ENCODE data around the gene REPIN1. TPM values are rescaled to one million over a fixed set of nuclear protein-coding genes. Genes with fewer than 3 reads are reported as not detected.

The REPIN1 gene
- total and polyA plus RNA-seq, 9 donors, result 39.5 to 88.6 (median 75.9) TPM

GRCh38 chr7:150341263-150342120 lies 27.1 kb upstream of the REPIN1 start, which contains the start of gene RARRES2:
Gene RARRES2, minus strand, starts transcription at chr7:150341629. Its CDS starts 1,020 bp downstream, at chr7:150340609.
- peak; percentile 73 for DNase-seq
- Histone ChIP-seq H3K27ac (ENCODE audit: low read length) (peak within 1 kb of the TSS; percentile 42), H3K4me3 (ENCODE audit: low read length) (peak within 1 kb of the TSS; percentile 58), H3K36me3 (ENCODE audit: control insufficient read depth, insufficient read depth, low read length) (peaks cover 14% of the 10 kb centered on the region), H3K27me3 (ENCODE audit: control insufficient read depth, insufficient read depth, low read length) (peaks cover 36% of the 10 kb centered on the region), H3K4me1 (ENCODE audit: control insufficient read depth, insufficient read depth, low read length) (peaks cover 47% of the 10 kb centered on the region), H3K9me3 (replicated peaks; ENCODE audit: control insufficient read depth, low read depth, low read length) (peaks cover 9% of the 10 kb centered on the region)
- 2% methylated on average over 42 of the region's 49 CpGs for WGBS (ENCODE audit: insufficient coverage)

GRCh38 chr7:150342121-150342408 lies 26.6 kb upstream of the REPIN1 start:
- Histone ChIP-seq H3K9me3 (replicated peaks; ENCODE audit: control insufficient read depth, low read depth, low read length) (peaks cover 9% of the 10 kb centered on the region), H3K4me3 (ENCODE audit: low read length) (no peak overlapping the region), H3K36me3 (ENCODE audit: control insufficient read depth, insufficient read depth, low read length) (peaks cover 9% of the 10 kb centered on the region), H3K27ac (ENCODE audit: low read length) (no peak overlapping the region), H3K4me1 (ENCODE audit: control insufficient read depth, insufficient read depth, low read length) (peaks cover 43% of the 10 kb centered on the region), H3K27me3 (ENCODE audit: control insufficient read depth, insufficient read depth, low read length) (peaks cover 38% of the 10 kb centered on the region)
- DNase-seq, result no peak
- 70% methylated on average over 7 of the region's 9 CpGs for WGBS (ENCODE audit: insufficient coverage)

GRCh38 chr7:150343225-150343624 lies 25.4 kb upstream of the REPIN1 start:
- Histone ChIP-seq H3K4me3 (ENCODE audit: low read length) (no peak overlapping the region), H3K27me3 (ENCODE audit: control insufficient read depth, insufficient read depth, low read length) (peaks cover 40% of the 10 kb centered on the region), H3K9me3 (replicated peaks; ENCODE audit: control insufficient read depth, low read depth, low read length) (peaks cover 9% of the 10 kb centered on the region), H3K36me3 (ENCODE audit: control insufficient read depth, insufficient read depth, low read length) (peaks cover 2% of the 10 kb centered on the region), H3K27ac (ENCODE audit: low read length) (no peak overlapping the region), H3K4me1 (ENCODE audit: control insufficient read depth, insufficient read depth, low read length) (peaks cover 32% of the 10 kb centered on the region)
- 91% methylated on average over 1 of the region's 2 CpGs for WGBS (ENCODE audit: insufficient coverage)
- DNase-seq, result no peak

GRCh38 chr7:150344299-150344698 lies 24.3 kb upstream of the REPIN1 start:
- Histone ChIP-seq H3K27ac (ENCODE audit: low read length) (no peak overlapping the region), H3K9me3 (replicated peaks; ENCODE audit: control insufficient read depth, low read depth, low read length) (peaks cover 9% of the 10 kb centered on the region), H3K27me3 (ENCODE audit: control insufficient read depth, insufficient read depth, low read length) (peaks cover 40% of the 10 kb centered on the region), H3K4me3 (ENCODE audit: low read length) (no peak overlapping the region), H3K4me1 (ENCODE audit: control insufficient read depth, insufficient read depth, low read length) (peaks cover 21% of the 10 kb centered on the region), H3K36me3 (ENCODE audit: control insufficient read depth, insufficient read depth, low read length) (no peaks in the 10 kb centered on the region)
- DNase-seq, result no peak

DNA sequence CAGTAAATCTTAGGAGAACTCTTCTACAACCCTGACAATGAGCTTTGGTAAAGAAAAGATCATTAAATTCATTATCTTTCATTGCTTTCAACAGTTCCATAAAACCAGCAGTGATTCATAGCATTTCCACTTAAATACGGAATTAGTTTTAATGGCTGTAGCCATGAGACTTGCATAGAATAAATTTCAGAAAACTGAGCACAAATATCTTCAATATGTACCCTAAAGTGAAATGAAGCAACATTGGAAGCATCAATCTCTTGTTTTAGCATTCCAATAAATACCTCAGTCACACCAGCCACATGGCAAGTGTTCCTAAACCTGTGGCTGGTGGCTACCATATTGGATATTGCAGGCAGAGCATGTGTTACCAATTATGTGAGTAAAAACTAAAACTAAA lies 23.6 kb upstream of the REPIN1 start:
- peaks cover 9% of the 10 kb centered on the region for H3K9me3 ChIP-seq (replicated peaks; ENCODE audit: control insufficient read depth, low read depth, low read length)
- peaks cover 14% of the 10 kb centered on the region for H3K4me1 ChIP-seq (ENCODE audit: control insufficient read depth, insufficient read depth, low read length)
- H3K36me3 ChIP-seq (ENCODE audit: control insufficient read depth, insufficient read depth, low read length), result no peaks in the 10 kb centered on the region
- no peak overlapping the region for H3K4me3 ChIP-seq (ENCODE audit: low read length)
- peaks cover 36% of the 10 kb centered on the region for H3K27me3 ChIP-seq (ENCODE audit: control insufficient read depth, insufficient read depth, low read length)
- no peak overlapping the region for H3K27ac ChIP-seq (ENCODE audit: low read length)
- WGBS (ENCODE audit: insufficient coverage), result no CpG with 5 or more reads among the region's 1 CpG
- no peak for DNase-seq

- Histone ChIP-seq H3K4me1 (ENCODE audit: control insufficient read depth, insufficient read depth, low read length) (no peaks in the 10 kb centered on the region), H3K9me3 (replicated peaks; ENCODE audit: control insufficient read depth, low read depth, low read length) (peaks cover 9% of the 10 kb centered on the region), H3K27ac (ENCODE audit: low read length) (no peak overlapping the region), H3K36me3 (ENCODE audit: control insufficient read depth, insufficient read depth, low read length) (no peaks in the 10 kb centered on the region), H3K27me3 (ENCODE audit: control insufficient read depth, insufficient read depth, low read length) (peaks cover 22% of the 10 kb centered on the region), H3K4me3 (ENCODE audit: low read length) (no peak overlapping the region)
- 76% methylated on average over 4 of the region's 5 CpGs for WGBS (ENCODE audit: insufficient coverage)
- DNase-seq, result no peak
Measured at GRCh38 chr7:150346922-150347321, 21.7 kb upstream of the REPIN1 start.

DNA sequence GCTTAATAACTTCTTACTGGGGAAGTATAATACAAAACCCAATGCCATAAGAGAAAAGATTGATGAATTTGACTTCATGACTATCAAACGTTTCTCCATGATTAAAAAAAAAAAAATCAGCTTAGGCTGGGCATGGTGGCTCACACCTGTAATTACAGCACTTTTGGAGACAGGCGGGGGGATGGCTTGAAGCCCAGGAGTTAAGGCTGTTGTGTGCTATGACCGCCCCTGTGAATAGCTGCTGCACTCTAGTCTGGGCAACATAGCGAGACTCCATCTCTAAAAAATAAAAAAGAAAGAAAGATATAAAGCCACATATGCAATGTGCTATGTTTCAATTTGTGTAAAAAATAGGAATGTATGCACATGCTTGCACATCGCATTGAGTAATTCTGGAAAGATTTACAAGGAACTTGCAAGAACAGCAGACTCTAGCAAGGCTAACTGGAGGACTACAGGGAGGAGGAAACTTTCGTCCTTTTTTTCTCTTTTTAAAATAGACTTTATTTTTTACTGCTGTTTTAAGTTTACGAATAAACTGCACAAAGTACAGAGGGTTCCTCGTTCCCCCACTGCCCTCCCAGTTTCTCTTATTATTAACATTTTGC lies 16.9 kb upstream of the REPIN1 start:
- Histone ChIP-seq H3K9me3 (replicated peaks; ENCODE audit: control insufficient read depth, low read depth, low read length) (no peaks in the 10 kb centered on the region), H3K36me3 (ENCODE audit: control insufficient read depth, insufficient read depth, low read length) (no peaks in the 10 kb centered on the region), H3K27me3 (ENCODE audit: control insufficient read depth, insufficient read depth, low read length) (peaks cover 2% of the 10 kb centered on the region), H3K4me3 (ENCODE audit: low read length) (no peak overlapping the region), H3K27ac (ENCODE audit: low read length) (no peak overlapping the region), H3K4me1 (ENCODE audit: control insufficient read depth, insufficient read depth, low read length) (no peaks in the 10 kb centered on the region)
- 56% methylated on average over 2 of the region's 8 CpGs for WGBS (ENCODE audit: insufficient coverage)
- DNase-seq, result no peak

GRCh38 chr7:150355666-150356059 lies 13.0 kb upstream of the REPIN1 start:
- H3K27me3 ChIP-seq (ENCODE audit: control insufficient read depth, insufficient read depth, low read length), result no peaks in the 10 kb centered on the region
- no peak for DNase-seq
- H3K4me3 ChIP-seq (ENCODE audit: low read length), result no peak overlapping the region
- H3K36me3 ChIP-seq (ENCODE audit: control insufficient read depth, insufficient read depth, low read length), result no peaks in the 10 kb centered on the region
- H3K4me1 ChIP-seq (ENCODE audit: control insufficient read depth, insufficient read depth, low read length), result peaks cover 2% of the 10 kb centered on the region
- WGBS (ENCODE audit: insufficient coverage), result no CpG with 5 or more reads among the region's 1 CpG
- no peaks in the 10 kb centered on the region for H3K9me3 ChIP-seq (replicated peaks; ENCODE audit: control insufficient read depth, low read depth, low read length)
- H3K27ac ChIP-seq (ENCODE audit: low read length), result no peak overlapping the region

- no peak overlapping the region for H3K4me3 ChIP-seq (ENCODE audit: low read length)
- no peaks in the 10 kb centered on the region for H3K9me3 ChIP-seq (replicated peaks; ENCODE audit: control insufficient read depth, low read depth, low read length)
- peak; percentile 54 for DNase-seq
- H3K36me3 ChIP-seq (ENCODE audit: control insufficient read depth, insufficient read depth, low read length), result no peaks in the 10 kb centered on the region
- no peaks in the 10 kb centered on the region for H3K27me3 ChIP-seq (ENCODE audit: control insufficient read depth, insufficient read depth, low read length)
- H3K27ac ChIP-seq (ENCODE audit: low read length), result no peak overlapping the region
- no CpG with 5 or more reads among the region's 6 CpGs for WGBS (ENCODE audit: insufficient coverage)
- peaks cover 9% of the 10 kb centered on the region for H3K4me1 ChIP-seq (ENCODE audit: control insufficient read depth, insufficient read depth, low read length)
Measured at GRCh38 chr7:150356265-150356897, 12.2 kb upstream of the REPIN1 start.

- Histone ChIP-seq H3K4me3 (ENCODE audit: low read length) (no peak overlapping the region), H3K27me3 (ENCODE audit: control insufficient read depth, insufficient read depth, low read length) (no peaks in the 10 kb centered on the region), H3K9me3 (replicated peaks; ENCODE audit: control insufficient read depth, low read depth, low read length) (no peaks in the 10 kb centered on the region), H3K36me3 (ENCODE audit: control insufficient read depth, insufficient read depth, low read length) (no peaks in the 10 kb centered on the region), H3K27ac (ENCODE audit: low read length) (no peak overlapping the region), H3K4me1 (ENCODE audit: control insufficient read depth, insufficient read depth, low read length) (peaks cover 18% of the 10 kb centered on the region)
- DNase-seq, result no peak
- 20% methylated on average over 1 of the region's 9 CpGs for WGBS (ENCODE audit: insufficient coverage)
Measured at GRCh38 chr7:150357270-150357669, 11.4 kb upstream of the REPIN1 start.
